Heart left ventricle (tissue), 13 donors: Measurements from ENCODE around the gene RPTOR.

Experiments used
- CTCF ChIP-seq, 12 donors: fragments of 200-600 bp; sonication (generic) in 4 of 12; IDR thresholded peaks; one replicate each; pipeline versions ENCODE4 v1.5.0 to v1.8.0; 2018 to 2022; ENCODE audit warnings: antibody characterized with exemption in 12 of 12, mild to moderate bottlenecking in 5 of 12
- POLR2A ChIP-seq, 2 donors: fragments of 450-650 bp; IDR thresholded peaks; one replicate each; pipeline ENCODE4 v1.6.1; 2017; ENCODE audit warnings: antibody characterized with exemption in 2 of 2, mild to moderate bottlenecking in 2 of 2, moderate library complexity in 2 of 2
- donor health status: ischemic (EF 13 %, LVEDD 7.1; RV severe dilation, severe dysfunction).
- donor health status: DM: no; HTN: yes; CAD: no.
- donor health status: DM: no; HTN: no; CAD: no.
- donor health status: ischemic (EF 25% LVEDD 6.9; RV normal size, moderate dysfunction).
- donor health status: ischemic (EF 25% LVEDD 5.7; RV mildly dilated, moderate dysfunction).
- donor health status: ischemic (EF 35%, LVEDD 5.7; RV mildly dilated, moderate dysfunction).
- donor health status: nonischemic (EF 11% LVEDD 7.7; RV severe dilation, severe dysfunction).
- donor health status: DM: yes; HTN: yes; CAD: no.
- donor health status: PGD.
- donor health status: ischemic (EF 29% LVEDD 5.4; RV normal size, mild dysfunction).
- donor health status: nonischemic (EF 23%, LVEDD 6.1; RV moderate dilation, normal function).

- TF ChIP-seq POLR2A (IDR thresholded peaks at IDR 0.05) = no peak
- no peak for TF ChIP-seq CTCF (IDR thresholded peaks at IDR 0.05)
Observed at GRCh38 chr17:80901319-80901718, 356.7 kb downstream of the RPTOR start.
